Vagina (tissue), 2 donors: ENCODE measurements around the gene AMBP. TPM values are rescaled to one million over a fixed set of nuclear protein-coding genes. Genes with fewer than 3 reads are reported as not detected.
A peak's percentile ranks its signal among the peaks of the same experiment; 100 is the strongest.

Experiments used
- DNase-seq, 2 donors: peaks; one replicate each; pipeline ENCODE4 v3.0.0-alpha.2; 2017; ENCODE audit errors: extremely low spot score in 2 of 2
- H3K27ac ChIP-seq: fragments of 200-600 bp; sonication (generic); one replicate; pipeline ENCODE4 v1.5.1; 2019
- H3K27me3 ChIP-seq: fragments of 200-600 bp; sonication (generic); one replicate; pipeline ENCODE4 v1.5.1; 2019
- H3K36me3 ChIP-seq, 2 donors: fragments of 200-600 bp; sonication (generic); one replicate each; pipeline ENCODE4 v1.5.1; 2017 to 2019
- H3K4me1 ChIP-seq: fragments of 200-600 bp; sonication (generic); one replicate; pipeline ENCODE4 v1.5.1; 2019
- H3K4me3 ChIP-seq, 2 donors: fragments of 200-600 bp; sonication (generic); 1 replicate in 1 of 2; 2 replicates in 1 of 2; pipeline ENCODE4 v1.5.1; 2016 to 2019
- H3K9me3 ChIP-seq: fragments of 200-600 bp; sonication (generic); one replicate; pipeline ENCODE4 v1.5.1; 2019
- CTCF ChIP-seq, 3 experiments: fragments of 450-650 bp in 2 of 3; fragments of 200-600 bp in 1 of 3; sonication (generic) in 1 of 3; IDR thresholded peaks; one replicate each; pipeline ENCODE4 v1.5.1; 2017 to 2019; ENCODE audit warnings: antibody characterized with exemption in 3 of 3, mild to moderate bottlenecking in 2 of 3, moderate library complexity in 2 of 3
- POLR2A ChIP-seq, 2 donors: fragments of 450-650 bp; IDR thresholded peaks; one replicate each; pipeline ENCODE4 v1.6.1; 2017; ENCODE audit warnings: antibody characterized with exemption in 2 of 2, mild to moderate bottlenecking in 2 of 2, moderate library complexity in 2 of 2
- POLR2AphosphoS5 ChIP-seq, 2 donors: sonication (generic); formaldehyde crosslinking; IDR thresholded peaks; one replicate each; pipeline ENCODE4 v1.9.0; 2017; ENCODE audit warnings: antibody characterized with exemption in 2 of 2, mild to moderate bottlenecking in 2 of 2, low read depth in 1 of 2; ENCODE audit not compliant: insufficient read depth in 1 of 2
- intact Hi-C: fragments of 100-400 bp; cut with DNase I; formaldehyde crosslinking; loops from one replicate; pipeline ENCODE4 v1.15.1; 2023
- total RNA-seq: library from RNA; depleted of rRNA; stranded (reverse); fragments of >200 nt; gene quantifications from one replicate; pipeline ENCODE4 v1.2.3, GENCODE V29; 2016

AMBP gene
- total RNA-seq, 1 donor from 2014 or later = not detected

GRCh38 chr9:114049441-114050225 lies 28.5 kb downstream of the AMBP start:
- TF ChIP-seq POLR2AphosphoS5 (IDR thresholded peaks at IDR 0.05; ENCODE audit: insufficient read depth in 1 of 2, low read depth in 1 of 2) = no peak
- no peak for TF ChIP-seq CTCF (IDR thresholded peaks at IDR 0.05)
- no peak for TF ChIP-seq POLR2A (IDR thresholded peaks at IDR 0.05)
- Histone ChIP-seq H3K27me3 (no peaks in the 10 kb centered on the region), H3K36me3 (peaks cover 0 to 23% of the 10 kb centered on the region in 2 donors), H3K27ac (no peak overlapping the region), H3K9me3 (no peaks in the 10 kb centered on the region), H3K4me1 (no peaks in the 10 kb centered on the region), H3K4me3 (no peak overlapping the region)
- intact Hi-C loops = no loop called here
- DNase-seq = no peak

GRCh38 chr9:114048533-114049415 lies 29.3 kb downstream of the AMBP start:
- intact Hi-C loops = no loop called here
- H3K4me3 ChIP-seq = no peak overlapping the region
- peak; percentile 74 to 80 for DNase-seq
- H3K27ac ChIP-seq = no peak overlapping the region
- H3K4me1 ChIP-seq = no peaks in the 10 kb centered on the region
- H3K27me3 ChIP-seq = no peaks in the 10 kb centered on the region
- H3K9me3 ChIP-seq = no peaks in the 10 kb centered on the region
- TF ChIP-seq CTCF (IDR thresholded peaks at IDR 0.05) (no peak), POLR2A (IDR thresholded peaks at IDR 0.05) (no peak), POLR2AphosphoS5 (IDR thresholded peaks at IDR 0.05; ENCODE audit: insufficient read depth in 1 of 2, low read depth in 1 of 2) (no peak)
- H3K36me3 ChIP-seq = peaks cover 0 to 23% of the 10 kb centered on the region in 2 donors

GRCh38 chr9:114047717-114048116 lies 30.4 kb downstream of the AMBP start:
- Histone ChIP-seq H3K4me3 (no peak overlapping the region), H3K4me1 (no peaks in the 10 kb centered on the region), H3K27ac (no peak overlapping the region), H3K36me3 (peaks cover 0 to 26% of the 10 kb centered on the region in 2 donors), H3K27me3 (no peaks in the 10 kb centered on the region), H3K9me3 (no peaks in the 10 kb centered on the region)
- TF ChIP-seq CTCF (IDR thresholded peaks at IDR 0.05) (no peak), POLR2AphosphoS5 (IDR thresholded peaks at IDR 0.05; ENCODE audit: insufficient read depth in 1 of 2, low read depth in 1 of 2) (no peak), POLR2A (IDR thresholded peaks at IDR 0.05) (no peak)
- DNase-seq = peak; percentile 37 to 40
- intact Hi-C loops = no loop called here

GRCh38 chr9:114046875-114047274 lies 31.2 kb downstream of the AMBP start:
- no peaks in the 10 kb centered on the region for H3K9me3 ChIP-seq
- H3K36me3 ChIP-seq = peaks cover 0 to 29% of the 10 kb centered on the region in 2 donors
- DNase-seq = no peak
- no peak overlapping the region for H3K4me3 ChIP-seq
- intact Hi-C loops = no loop called here
- H3K27ac ChIP-seq = no peak overlapping the region
- H3K27me3 ChIP-seq = no peaks in the 10 kb centered on the region
- no peaks in the 10 kb centered on the region for H3K4me1 ChIP-seq
- TF ChIP-seq POLR2AphosphoS5 (IDR thresholded peaks at IDR 0.05; ENCODE audit: insufficient read depth in 1 of 2, low read depth in 1 of 2) (no peak), POLR2A (IDR thresholded peaks at IDR 0.05) (no peak), CTCF (IDR thresholded peaks at IDR 0.05) (no peak)
